NCI-H2227 (cell line): ENCODE results near the gene CTNNB1.

Experiments
- DNase-seq: peaks from one replicate; lab custom pipeline; 2025; ENCODE audit not compliant: unreplicated experiment; lab: John Stamatoyannopoulos, UW

Gene CTNNB1

DNA sequence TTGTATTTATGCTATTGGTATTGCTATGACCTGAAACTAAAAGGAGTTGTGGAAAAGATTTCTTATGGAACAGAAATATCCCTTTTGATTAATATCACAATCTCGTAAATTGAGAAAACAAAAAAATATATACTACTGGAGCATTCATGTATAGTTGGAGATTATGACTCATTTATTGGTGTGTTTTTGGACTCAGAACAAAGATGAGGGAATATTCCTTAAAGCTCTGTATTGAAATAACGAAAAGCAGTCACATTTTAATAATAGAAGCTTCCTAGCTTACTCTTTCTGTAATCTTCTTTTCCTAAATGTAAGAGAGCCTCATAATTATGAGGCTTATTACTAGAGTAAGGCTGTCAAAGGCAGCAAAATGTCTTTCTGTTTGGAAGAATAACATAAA, 14.3 kb downstream of the CTNNB1 start:
- DNase-seq: no peak

DNA sequence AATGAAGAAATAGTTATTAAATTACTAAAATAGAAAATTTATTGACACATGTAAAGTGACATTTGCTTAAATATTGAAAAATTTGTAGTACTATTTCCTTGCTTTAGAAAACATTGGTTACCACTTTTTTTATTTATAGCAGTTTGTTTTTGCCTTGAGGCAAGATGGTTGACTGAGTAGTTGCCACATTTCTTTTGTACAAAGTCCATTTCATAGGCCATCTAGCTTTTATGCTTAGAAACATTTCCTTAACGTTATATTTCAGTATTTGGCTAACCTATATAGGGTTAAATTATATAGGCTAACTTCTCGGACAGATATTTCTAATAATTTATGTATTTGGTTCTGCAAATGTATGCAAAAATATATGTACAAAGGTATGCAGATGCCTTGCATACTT, 17.1 kb downstream of the CTNNB1 start:
- DNase-seq: no peak

DNA sequence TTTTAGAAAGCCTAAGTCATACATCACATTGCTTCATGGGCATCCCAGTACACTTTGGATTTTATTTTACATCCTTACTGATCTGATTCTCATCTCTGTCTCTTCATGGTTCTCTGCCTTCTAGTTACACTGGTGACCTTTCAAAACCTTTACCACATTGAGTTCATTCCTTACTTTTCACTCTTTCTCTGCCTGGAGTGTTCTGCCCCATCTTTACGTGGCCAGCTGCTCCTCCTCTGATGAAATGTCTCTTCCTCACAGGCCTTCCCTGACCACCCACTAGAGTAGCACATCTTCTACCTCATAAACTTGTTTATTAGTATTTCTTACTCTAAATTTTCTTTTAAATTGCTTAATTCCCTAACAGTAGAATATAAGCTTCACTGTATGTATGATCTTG, 17.7 kb downstream of the CTNNB1 start:
- DNase-seq: no peak

- DNase-seq: no peak
Measured at GRCh38 chr3:41219424-41219823, 20.1 kb downstream of the CTNNB1 start.

DNA sequence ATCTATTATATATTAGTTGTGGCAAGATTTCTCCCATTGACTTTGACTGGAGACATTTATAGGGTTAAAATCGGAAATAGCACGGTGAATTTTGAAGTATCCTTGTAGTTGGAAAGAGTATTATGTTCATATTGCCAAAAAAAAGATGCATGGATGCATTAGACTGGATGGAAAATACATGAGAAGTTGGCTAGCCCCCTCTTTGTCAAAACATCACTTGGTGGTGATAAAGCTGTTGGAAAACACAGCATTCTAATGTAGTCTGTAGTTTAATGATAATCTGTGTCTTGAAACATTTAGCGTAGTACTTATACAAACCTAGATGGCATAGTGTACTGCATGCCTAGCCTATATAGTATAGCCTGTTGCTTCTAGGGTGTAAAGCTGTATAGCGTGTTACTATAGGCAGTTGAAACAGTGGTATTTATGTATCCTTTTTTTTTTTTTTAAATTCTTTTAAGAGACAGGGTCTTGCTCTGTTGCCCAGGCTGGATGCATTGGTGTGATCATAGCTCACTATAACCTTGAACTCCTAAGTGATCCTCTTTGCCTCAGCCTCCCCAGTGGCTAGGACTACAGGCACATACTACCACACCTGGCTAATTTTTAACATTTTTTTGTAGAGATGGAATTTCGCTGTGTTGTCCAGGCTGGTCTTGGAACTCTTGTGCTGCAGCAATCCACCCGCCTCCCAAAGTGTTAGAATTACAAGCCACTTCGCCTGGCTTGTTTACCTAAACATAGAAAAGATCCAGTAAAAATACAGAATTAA, 21.8 kb downstream of the CTNNB1 start:
- no peak for DNase-seq

DNA sequence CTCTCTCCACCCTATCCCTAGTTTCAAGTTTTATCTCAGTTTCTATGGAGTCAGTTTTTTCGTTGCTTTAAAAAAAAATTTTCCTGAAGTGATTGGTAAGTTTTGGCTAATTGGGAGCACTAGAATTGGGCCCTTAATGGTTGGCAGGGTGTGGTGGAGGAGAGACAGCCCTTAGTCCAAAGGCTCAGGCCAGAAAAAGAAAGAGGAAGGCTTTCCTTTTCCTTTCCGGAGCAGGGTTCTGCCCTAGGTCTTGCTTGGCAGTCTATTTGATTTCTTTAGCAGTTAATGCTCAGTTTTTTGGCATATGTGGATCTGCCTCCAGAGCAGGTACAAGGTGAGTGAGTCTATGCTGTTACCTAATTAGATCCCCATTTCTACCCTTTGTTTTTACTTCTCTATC, 22.7 kb downstream of the CTNNB1 start:
- DNase-seq: no peak

DNA sequence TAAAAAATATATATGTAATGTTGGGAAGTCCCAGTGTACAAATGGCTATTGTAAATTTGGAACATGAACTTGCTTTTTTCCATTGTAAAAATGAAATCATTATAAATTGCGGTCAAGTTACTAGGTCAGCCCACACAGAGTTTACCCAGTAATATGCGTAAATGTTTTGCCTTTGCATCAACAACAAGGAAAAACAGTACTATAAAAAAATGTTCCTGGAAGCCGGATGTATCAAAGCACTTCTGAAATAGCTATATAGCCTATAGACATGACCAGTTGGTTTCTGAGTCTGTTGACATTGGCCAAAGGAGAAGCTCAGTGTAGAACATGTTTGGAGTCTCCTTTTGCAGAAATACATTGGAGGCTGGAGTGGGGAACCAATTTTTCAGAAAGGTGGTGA, 23.2 kb downstream of the CTNNB1 start:
- no peak for DNase-seq

DNA sequence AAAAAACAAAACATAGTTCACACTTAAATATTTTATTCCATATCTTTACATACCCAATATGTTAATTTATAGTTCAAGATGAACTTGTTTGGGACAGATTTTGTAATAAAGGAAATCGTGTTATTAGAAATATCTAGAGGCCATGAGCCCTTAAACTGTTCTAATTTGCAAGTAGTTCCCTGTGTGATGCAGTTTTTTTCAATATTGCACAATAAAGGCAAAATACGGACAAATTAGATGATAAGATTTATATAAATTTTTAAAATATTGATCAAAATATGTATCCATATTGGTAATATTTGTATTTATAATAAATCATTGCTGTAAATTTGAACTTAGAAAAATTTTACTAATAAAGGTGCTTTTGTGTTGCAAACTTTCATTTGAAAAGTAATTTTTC, 23.8 kb downstream of the CTNNB1 start:
- no peak for DNase-seq

- no peak for DNase-seq
Measured at GRCh38 chr3:41223691-41224090, 24.4 kb downstream of the CTNNB1 start.

- DNase-seq: no peak
Measured at GRCh38 chr3:41224120-41224806, 25.0 kb downstream of the CTNNB1 start.

- no peak for DNase-seq
Measured at GRCh38 chr3:41234823-41235721, 35.8 kb downstream of the CTNNB1 start.

DNA sequence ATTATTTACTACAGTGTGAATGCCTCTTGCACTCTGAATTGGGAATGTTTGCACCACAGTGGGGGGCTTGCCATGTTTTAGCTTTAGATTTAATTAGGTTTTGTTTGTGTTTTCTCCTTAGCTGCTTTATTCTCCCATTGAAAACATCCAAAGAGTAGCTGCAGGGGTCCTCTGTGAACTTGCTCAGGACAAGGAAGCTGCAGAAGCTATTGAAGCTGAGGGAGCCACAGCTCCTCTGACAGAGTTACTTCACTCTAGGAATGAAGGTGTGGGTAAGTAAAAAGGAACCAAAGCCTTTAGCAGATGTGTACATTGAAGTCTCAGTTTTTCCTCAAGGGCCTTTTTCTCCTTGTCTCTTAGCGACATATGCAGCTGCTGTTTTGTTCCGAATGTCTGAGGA, 36.9 kb downstream of the CTNNB1 start:
- DNase-seq: no peak

DNA sequence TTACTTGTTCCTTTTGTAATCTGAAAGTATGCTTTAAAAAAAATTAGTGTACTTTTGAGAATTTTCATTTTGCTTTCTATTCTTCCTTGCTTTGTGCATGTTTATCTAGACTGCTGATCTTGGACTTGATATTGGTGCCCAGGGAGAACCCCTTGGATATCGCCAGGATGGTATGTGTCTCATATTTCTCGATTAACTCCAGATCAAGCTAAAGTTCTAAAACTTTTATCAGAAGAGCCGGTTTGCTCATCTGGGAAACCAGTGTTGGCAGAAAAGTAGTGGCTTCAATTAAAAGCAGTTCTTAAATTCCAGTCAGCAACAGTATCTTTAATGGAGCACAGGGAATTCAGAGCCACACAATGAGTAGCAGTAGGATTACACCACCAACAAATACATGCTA, 38.6 kb downstream of the CTNNB1 start:
- DNase-seq: no peak

DNA sequence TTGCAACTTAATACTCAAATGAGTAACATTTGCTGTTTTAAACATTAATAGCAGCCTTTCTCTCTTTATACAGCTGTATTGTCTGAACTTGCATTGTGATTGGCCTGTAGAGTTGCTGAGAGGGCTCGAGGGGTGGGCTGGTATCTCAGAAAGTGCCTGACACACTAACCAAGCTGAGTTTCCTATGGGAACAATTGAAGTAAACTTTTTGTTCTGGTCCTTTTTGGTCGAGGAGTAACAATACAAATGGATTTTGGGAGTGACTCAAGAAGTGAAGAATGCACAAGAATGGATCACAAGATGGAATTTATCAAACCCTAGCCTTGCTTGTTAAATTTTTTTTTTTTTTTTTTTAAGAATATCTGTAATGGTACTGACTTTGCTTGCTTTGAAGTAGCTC, 40.3 kb downstream of the CTNNB1 start:
- no peak for DNase-seq

DNA sequence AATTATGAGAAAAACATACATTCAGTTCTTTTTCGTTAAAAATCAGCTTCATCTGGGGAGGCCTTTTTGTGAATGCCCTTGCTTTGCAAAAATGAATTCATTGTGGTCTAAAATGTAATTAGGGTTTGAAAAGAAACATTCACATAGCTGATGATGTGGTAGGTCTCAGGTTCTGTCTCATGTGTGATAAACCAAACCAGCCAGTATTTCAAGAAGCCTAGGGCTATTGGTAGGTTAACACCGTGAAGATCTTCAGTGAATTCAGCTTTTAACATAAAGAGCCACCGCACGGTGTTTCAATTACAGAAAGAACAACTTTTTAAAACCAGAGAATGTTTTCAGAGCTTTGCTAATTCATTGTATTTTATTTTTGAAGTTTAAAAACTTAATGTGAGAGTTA, 41.9 kb downstream of the CTNNB1 start:
- DNase-seq: no peak

DNA sequence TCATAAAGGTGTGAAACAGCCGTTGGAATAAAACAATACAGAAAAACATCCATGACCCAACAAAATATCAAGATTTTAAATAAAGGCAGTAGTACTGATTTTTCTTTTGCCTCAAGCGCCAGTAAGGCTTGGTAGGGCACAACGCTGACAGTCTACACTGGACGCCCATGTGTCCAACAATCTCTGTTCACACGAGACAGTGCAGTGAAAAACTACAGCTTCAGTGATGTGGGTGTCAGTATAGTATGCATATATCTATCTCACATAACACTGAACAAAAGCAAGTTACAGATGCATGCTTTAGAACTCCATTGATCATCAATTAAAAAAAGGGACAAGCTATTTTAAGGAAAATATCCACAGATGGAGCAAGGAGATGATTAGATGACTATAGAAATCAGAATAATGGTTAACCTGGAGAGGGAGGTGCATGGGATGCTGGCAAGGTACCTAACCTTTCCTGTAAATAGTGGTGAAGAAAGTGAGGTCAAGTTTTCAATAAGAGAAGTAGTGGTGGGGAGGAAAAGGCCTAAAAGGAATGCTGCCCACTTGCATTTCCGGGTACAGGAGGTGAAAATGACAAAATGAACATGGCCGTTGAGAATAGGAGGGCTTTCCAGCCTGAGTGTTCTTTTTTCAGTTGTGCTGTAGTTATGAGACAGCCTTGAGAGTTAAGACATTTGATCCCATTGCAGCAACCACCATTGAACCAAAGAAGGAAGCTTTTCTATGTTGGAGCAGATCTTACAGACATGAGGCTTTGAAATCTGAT, 42.7 kb downstream of the CTNNB1 start:
- no peak for DNase-seq

DNA sequence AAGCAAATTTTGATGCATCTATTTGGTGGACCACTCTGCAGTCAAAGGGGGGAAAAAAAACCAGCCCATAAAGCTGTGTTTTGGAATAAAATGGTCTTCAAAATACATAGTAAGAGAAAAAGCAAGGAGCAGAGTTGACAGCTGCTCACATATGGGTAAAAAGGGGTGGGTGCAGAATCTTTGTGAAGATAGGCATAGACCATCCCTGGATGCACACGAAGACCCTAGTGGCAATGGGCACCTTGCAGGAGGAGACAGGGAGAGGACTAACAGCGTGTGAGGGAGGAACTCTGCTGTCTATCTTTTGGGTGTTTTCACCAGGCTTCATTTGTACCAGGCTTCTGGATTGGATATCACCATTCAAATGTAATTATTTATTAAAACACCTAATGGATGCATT, 43.9 kb downstream of the CTNNB1 start:
- DNase-seq: no peak

DNA sequence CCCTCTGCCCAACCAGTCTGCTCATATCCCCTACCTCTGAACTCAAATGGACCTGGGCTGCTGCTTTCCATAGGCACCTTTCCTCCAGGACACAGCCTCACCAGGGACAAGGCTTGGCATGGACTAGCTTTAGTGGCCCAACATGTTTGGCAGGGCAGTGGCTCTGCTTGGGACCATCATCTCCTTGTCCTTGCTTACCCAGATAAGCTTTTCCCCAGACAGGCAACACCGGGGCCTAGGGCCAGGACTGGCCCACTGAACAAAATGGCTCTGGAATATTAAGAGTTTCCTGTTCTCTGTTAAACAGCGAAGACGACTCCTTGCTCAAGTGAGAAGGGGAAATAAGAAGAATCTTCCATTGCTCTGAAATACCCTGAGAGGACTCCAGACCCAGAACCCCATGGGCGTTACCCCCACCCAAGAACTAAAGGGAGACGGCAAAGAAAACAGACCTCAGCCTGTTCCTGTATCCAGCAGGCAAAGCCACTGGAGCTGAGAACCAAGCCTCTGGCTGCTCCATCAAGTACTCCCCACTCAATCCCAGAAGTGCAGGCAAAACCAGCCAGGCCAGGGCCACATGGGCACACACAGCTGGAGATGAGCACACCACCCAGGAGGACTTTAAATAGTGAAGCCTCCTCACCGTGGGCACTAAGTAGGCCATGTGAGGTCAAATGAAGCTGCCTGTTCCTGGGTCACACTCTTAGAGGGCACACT, 45.5 kb downstream of the CTNNB1 start:
- DNase-seq: no peak

DNA sequence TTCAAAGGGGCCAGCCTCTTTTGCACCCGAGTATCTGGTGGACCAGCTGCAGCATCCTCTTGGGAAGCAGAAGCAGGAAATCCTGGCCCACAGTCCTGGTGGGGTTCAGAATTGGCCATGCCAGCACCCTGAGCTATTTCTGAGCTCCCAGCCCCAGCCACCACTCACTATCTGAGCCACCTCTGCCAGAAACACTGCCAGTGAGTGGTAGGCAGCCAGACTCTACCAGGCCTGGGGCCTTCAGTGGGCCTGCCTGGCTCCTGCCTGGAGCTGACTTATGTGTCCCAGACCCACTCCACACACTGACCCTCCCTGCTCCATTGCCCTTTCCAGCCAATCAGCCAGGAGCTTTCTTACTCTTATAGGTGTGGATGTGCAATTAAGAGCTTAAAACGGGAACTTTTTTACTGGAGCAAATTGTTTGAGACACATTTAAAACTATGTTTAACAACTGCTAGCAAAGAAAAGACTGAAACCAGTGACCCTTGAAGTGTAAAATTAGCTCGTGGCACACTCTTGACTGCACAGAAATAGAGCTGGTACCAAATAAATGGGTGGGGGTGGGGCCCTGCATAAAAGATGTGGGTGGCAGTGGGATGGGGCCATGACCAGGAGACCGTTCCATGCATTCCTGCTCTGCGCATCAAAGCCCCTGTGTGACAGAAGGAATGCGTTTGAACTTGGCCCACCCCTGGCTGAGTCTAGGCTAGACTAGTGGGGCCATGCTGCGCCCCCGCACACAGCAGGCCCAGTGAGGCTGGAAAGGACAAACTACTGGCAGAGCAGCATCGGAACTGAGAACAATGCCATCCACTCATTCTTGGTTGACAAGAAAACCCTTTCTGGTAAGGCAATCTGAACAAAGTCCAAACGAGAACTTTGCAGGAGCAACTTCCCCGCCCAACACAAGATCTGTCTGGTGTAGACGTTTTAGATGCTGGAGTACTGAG, 48.0 kb downstream of the CTNNB1 start:
- DNase-seq: no peak
